Neural progenitor cell (in vitro differentiated cells): Measurements from ENCODE around the gene IGSF21. TPM values are rescaled to one million over a fixed set of nuclear protein-coding genes. Genes with fewer than 3 reads are reported as not detected.

ENCODE experiments used
- DNase-seq: peaks from one replicate; pipeline ENCODE4 v3.0.0-alpha.2; 2016; ENCODE audit warnings: low spot score
- H2AFZ ChIP-seq: fragments of 200-600 bp; sonication (generic); replicated peaks from 2 replicates; pipeline ENCODE4 v1.6.1; 2016; ENCODE audit warnings: antibody characterized with exemption
- H3F3A ChIP-seq: fragments of 200-600 bp; sonication (generic); 2 replicates; pipeline ENCODE4 v1.6.1; 2016; ENCODE audit warnings: antibody characterized with exemption, low read depth
- H3K27ac ChIP-seq: fragments of 200-600 bp; sonication (generic); 2 replicates; pipeline ENCODE4 v1.5.1; 2016; ENCODE audit warnings: mild to moderate bottlenecking
- H3K27me3 ChIP-seq: fragments of 200-600 bp; sonication (generic); 2 replicates; pipeline ENCODE4 v1.6.1; 2016; ENCODE audit warnings: mild to moderate bottlenecking, moderate library complexity
- H3K36me3 ChIP-seq: fragments of 200-600 bp; sonication (generic); 2 replicates; pipeline ENCODE4 v1.5.1; 2016
- H3K4me1 ChIP-seq: fragments of 200-600 bp; sonication (generic); 2 replicates; pipeline ENCODE4 v1.6.1; 2016; ENCODE audit warnings: mixed run types
- H3K4me2 ChIP-seq: fragments of 200-600 bp; sonication (generic); 2 replicates; pipeline ENCODE4 v1.6.1; 2016
- H3K4me3 ChIP-seq: fragments of 200-600 bp; sonication (generic); 2 replicates; pipeline ENCODE4 v1.5.1; 2016
- H3K79me2 ChIP-seq: fragments of 200-600 bp; sonication (generic); 2 replicates; pipeline ENCODE4 v1.6.1; 2016; ENCODE audit warnings: low read depth
- H3K9ac ChIP-seq: fragments of 200-600 bp; sonication (generic); 2 replicates; pipeline ENCODE4 v1.6.1; 2016
- H3K9me3 ChIP-seq: fragments of 200-600 bp; sonication (generic); 2 replicates; pipeline ENCODE4 v1.5.1; 2016; ENCODE audit warnings: low read depth
- H4K20me1 ChIP-seq: fragments of 200-600 bp; sonication (generic); 2 replicates; pipeline ENCODE4 v1.6.1; 2016; ENCODE audit warnings: low read depth
- H3K27ac Mint-ChIP-seq: 3 replicates; pipeline ENCODE4 v1.8.0; 2021; ENCODE audit warnings: mixed read lengths
- H3K27me3 Mint-ChIP-seq: 2 replicates; pipeline ENCODE4 v1.8.0; 2022; ENCODE audit warnings: low read depth, mild to moderate bottlenecking, inconsistent platforms, moderate library complexity, mixed read lengths; ENCODE audit not compliant: insufficient read depth
- H3K36me3 Mint-ChIP-seq: 3 replicates; pipeline ENCODE4 v1.8.0; 2021; ENCODE audit warnings: mixed read lengths
- H3K4me1 Mint-ChIP-seq: 3 replicates; pipeline ENCODE4 v1.8.0; 2021; ENCODE audit warnings: mixed read lengths
- H3K4me3 Mint-ChIP-seq: 3 replicates; pipeline ENCODE4 v1.8.0; 2021; ENCODE audit warnings: mild to moderate bottlenecking, moderate library complexity, mixed read lengths
- H3K9me3 Mint-ChIP-seq: 3 replicates; pipeline ENCODE4 v1.8.0; 2020; ENCODE audit warnings: mixed read lengths
- CTCF ChIP-seq: fragments of 200-600 bp; sonication (generic); IDR thresholded peaks from 2 replicates; pipeline ENCODE4 v1.5.1; 2017; ENCODE audit warnings: antibody characterized with exemption, mild to moderate bottlenecking
- EZH2 ChIP-seq: fragments of 200-600 bp; sonication (generic); IDR thresholded peaks from 2 replicates; pipeline ENCODE4 v1.6.1; 2017; ENCODE audit warnings: antibody characterized with exemption, mild to moderate bottlenecking, moderate library complexity
- EZH2phosphoT487 ChIP-seq: fragments of 200-600 bp; sonication (generic); IDR thresholded peaks from 2 replicates; pipeline ENCODE4 v1.6.1; 2017; ENCODE audit warnings: antibody characterized with exemption
- total RNA-seq: library from RNA; depleted of rRNA; stranded (reverse); fragments of >200 nt; gene quantifications from 2 replicates; pipeline ENCODE4 v1.2.3, GENCODE V29; 2015; ENCODE audit warnings: low replicate concordance

The IGSF21 gene
- total RNA-seq, 1 donor from 2014 or later: 1.7 TPM

GRCh38 chr1:18313523-18313922 is 205.9 kb downstream of the IGSF21 start:
- no peak for DNase-seq
- H3K4me2 ChIP-seq: no peak overlapping the region
- peaks cover 4% of the 10 kb centered on the region for H3K27me3 Mint-ChIP-seq
- H3K4me1 ChIP-seq: no peaks in the 10 kb centered on the region
- H3K27ac ChIP-seq: no peak overlapping the region
- no peaks in the 10 kb centered on the region for H3K9me3 Mint-ChIP-seq
- no peaks in the 10 kb centered on the region for H3K27me3 ChIP-seq
- H3K9ac ChIP-seq: no peak overlapping the region
- H3K36me3 Mint-ChIP-seq: no peaks in the 10 kb centered on the region
- no peaks in the 10 kb centered on the region for H3K79me2 ChIP-seq
- no peaks in the 10 kb centered on the region for H4K20me1 ChIP-seq
- no peaks in the 10 kb centered on the region for H3F3A ChIP-seq
- TF ChIP-seq EZH2 (no peak), EZH2phosphoT487 (no peak), CTCF (no peak)
- H3K36me3 ChIP-seq: no peaks in the 10 kb centered on the region
- H3K4me3 ChIP-seq: no peak overlapping the region
- no peaks in the 10 kb centered on the region for H3K9me3 ChIP-seq
- H2AFZ ChIP-seq: no peak overlapping the region
- no peaks in the 10 kb centered on the region for H3K4me1 Mint-ChIP-seq
- no peak overlapping the region for H3K27ac Mint-ChIP-seq
- no peak overlapping the region for H3K4me3 Mint-ChIP-seq

- Mint-ChIP-seq H3K9me3 (no peaks in the 10 kb centered on the region), H3K36me3 (no peaks in the 10 kb centered on the region), H3K27me3 (peaks cover 4% of the 10 kb centered on the region), H3K4me1 (no peaks in the 10 kb centered on the region), H3K4me3 (no peak overlapping the region), H3K27ac (no peak overlapping the region)
- no peak overlapping the region for H2AFZ ChIP-seq
- H3K4me3 ChIP-seq: no peak overlapping the region
- H3K27ac ChIP-seq: no peak overlapping the region
- H3K9me3 ChIP-seq: no peaks in the 10 kb centered on the region
- no peaks in the 10 kb centered on the region for H3K4me1 ChIP-seq
- DNase-seq: no peak
- no peaks in the 10 kb centered on the region for H4K20me1 ChIP-seq
- no peak overlapping the region for H3K9ac ChIP-seq
- no peaks in the 10 kb centered on the region for H3K79me2 ChIP-seq
- no peak overlapping the region for H3K4me2 ChIP-seq
- no peaks in the 10 kb centered on the region for H3K27me3 ChIP-seq
- no peaks in the 10 kb centered on the region for H3K36me3 ChIP-seq
- TF ChIP-seq EZH2: no peak
- TF ChIP-seq EZH2phosphoT487: no peak
- TF ChIP-seq CTCF: no peak
- H3F3A ChIP-seq: peaks cover under 1% of the 10 kb centered on the region
Measured at GRCh38 chr1:18314399-18314798, 206.8 kb downstream of the IGSF21 start.

GRCh38 chr1:18315449-18315848 is 207.9 kb downstream of the IGSF21 start:
- Histone ChIP-seq H3K4me2 (no peak overlapping the region), H3K27me3 (no peaks in the 10 kb centered on the region), H3K9me3 (no peaks in the 10 kb centered on the region), H3K4me3 (no peak overlapping the region), H3K79me2 (no peaks in the 10 kb centered on the region), H3K36me3 (no peaks in the 10 kb centered on the region), H4K20me1 (no peaks in the 10 kb centered on the region), H3K9ac (no peak overlapping the region), H2AFZ (no peak overlapping the region), H3K4me1 (no peaks in the 10 kb centered on the region), H3F3A (peaks cover 7% of the 10 kb centered on the region), H3K27ac (no peak overlapping the region)
- H3K27ac Mint-ChIP-seq: peak overlapping the region; percentile 1
- TF ChIP-seq EZH2 (no peak), EZH2phosphoT487 (no peak), CTCF (no peak)
- H3K36me3 Mint-ChIP-seq: no peaks in the 10 kb centered on the region
- no peak overlapping the region for H3K4me3 Mint-ChIP-seq
- no peak for DNase-seq
- H3K27me3 Mint-ChIP-seq: peaks cover 4% of the 10 kb centered on the region
- no peaks in the 10 kb centered on the region for H3K9me3 Mint-ChIP-seq
- H3K4me1 Mint-ChIP-seq: no peaks in the 10 kb centered on the region

GRCh38 chr1:18316764-18317163 is 209.2 kb downstream of the IGSF21 start:
- H3K4me1 ChIP-seq: no peaks in the 10 kb centered on the region
- H3K36me3 ChIP-seq: no peaks in the 10 kb centered on the region
- H4K20me1 ChIP-seq: no peaks in the 10 kb centered on the region
- no peak overlapping the region for H3K27ac ChIP-seq
- DNase-seq: no peak
- Mint-ChIP-seq H3K36me3 (no peaks in the 10 kb centered on the region), H3K27ac (no peak overlapping the region), H3K9me3 (no peaks in the 10 kb centered on the region), H3K27me3 (peaks cover 4% of the 10 kb centered on the region), H3K4me3 (no peak overlapping the region), H3K4me1 (peaks cover 2% of the 10 kb centered on the region)
- H2AFZ ChIP-seq: no peak overlapping the region
- H3K9me3 ChIP-seq: no peaks in the 10 kb centered on the region
- no peak for TF ChIP-seq CTCF
- no peak for TF ChIP-seq EZH2phosphoT487
- TF ChIP-seq EZH2: no peak
- H3K79me2 ChIP-seq: no peaks in the 10 kb centered on the region
- peaks cover 7% of the 10 kb centered on the region for H3F3A ChIP-seq
- no peak overlapping the region for H3K4me3 ChIP-seq
- H3K27me3 ChIP-seq: no peaks in the 10 kb centered on the region
- no peak overlapping the region for H3K4me2 ChIP-seq
- H3K9ac ChIP-seq: no peak overlapping the region
